SK-N-MC (cell line): ENCODE data around the gene SST.

Experiments used
- EZH2 ChIP-seq: fragments of 200-600 bp; sonication (generic); IDR thresholded peaks from one replicate; pipeline ENCODE4 v1.6.1; 2017; ENCODE audit warnings: antibody characterized with exemption
- POLR2AphosphoS5 ChIP-seq: IDR thresholded peaks from 2 replicates; pipeline ENCODE4 v1.6.1; 2012; ENCODE audit warnings: mild to moderate bottlenecking, low read depth, low read length, borderline replicate concordance

- no peak for TF ChIP-seq EZH2
- TF ChIP-seq POLR2AphosphoS5: no peak
Measured at GRCh38 chr3:187673012-187673411, 2.8 kb upstream of the SST start.
